Liver (tissue), 9 donors: ENCODE results near the gene SPATS1. TPM values are rescaled to one million over a fixed set of nuclear protein-coding genes. Genes with fewer than 3 reads are reported as not detected.

Experiments used
- DNase-seq: peaks from one replicate; pipeline ENCODE4 v3.0.0-alpha.2; 2017; ENCODE audit warnings: low spot score
- H3K27ac ChIP-seq, 2 donors: one replicate each; pipeline ENCODE4 v1.7.0; 2013; ENCODE audit warnings: inconsistent platforms in 2 of 2, low read length in 2 of 2, control low read depth in 1 of 2, low read depth in 1 of 2, mild to moderate bottlenecking in 1 of 2
- H3K27me3 ChIP-seq, 4 donors: one replicate each; pipeline versions ENCODE4 v1.6.1 to v1.7.0; 2013; ENCODE audit warnings: low read length in 3 of 4, inconsistent platforms in 1 of 4, mild to moderate bottlenecking in 1 of 4, moderate library complexity in 1 of 4; ENCODE audit not compliant: control insufficient read depth in 4 of 4, insufficient read depth in 4 of 4
- H3K36me3 ChIP-seq, 4 donors: one replicate each; pipeline versions ENCODE4 v1.6.1 to v1.7.0; 2013; ENCODE audit warnings: low read length in 3 of 4, mild to moderate bottlenecking in 3 of 4, low read depth in 1 of 4, moderate library complexity in 1 of 4; ENCODE audit not compliant: control insufficient read depth in 4 of 4, insufficient read depth in 3 of 4
- H3K4me1 ChIP-seq, 4 donors: one replicate each; pipeline versions ENCODE4 v1.6.1 to v1.7.0; 2013; ENCODE audit warnings: low read length in 3 of 4, mild to moderate bottlenecking in 3 of 4, moderate library complexity in 1 of 4; ENCODE audit not compliant: control insufficient read depth in 4 of 4, insufficient read depth in 4 of 4
- H3K4me3 ChIP-seq, 3 donors: one replicate each; pipeline versions ENCODE4 v1.6.1 to v1.7.0; 2013; ENCODE audit warnings: low read length in 3 of 3, control low read depth in 1 of 3, low read depth in 1 of 3, mild to moderate bottlenecking in 1 of 3
- H3K9ac ChIP-seq, 2 donors: one replicate each; pipeline ENCODE4 v1.7.0; 2013; ENCODE audit warnings: low read length in 2 of 2, mild to moderate bottlenecking in 2 of 2, moderate library complexity in 2 of 2, control low read depth in 1 of 2, low read depth in 1 of 2
- H3K9me3 ChIP-seq, 4 donors: one replicate each; pipeline versions ENCODE4 v1.6.1 to v1.7.0; 2013; ENCODE audit warnings: low read length in 3 of 4; ENCODE audit not compliant: control insufficient read depth in 4 of 4
- ATF3 ChIP-seq: IDR thresholded peaks from 2 replicates; pipeline ENCODE4 v1.6.1; 2016; ENCODE audit warnings: antibody characterized with exemption
- CTCF ChIP-seq: fragments of 150-350 bp; IDR thresholded peaks from 2 replicates; pipeline ENCODE4 v1.5.1; 2017; ENCODE audit warnings: improper control_type of control experiment, low read depth, low read length; ENCODE audit not compliant: missing input control
- EGR1 ChIP-seq, 2 donors: IDR thresholded peaks; 2 replicates each; pipeline ENCODE4 v1.6.1; 2016 to 2018; ENCODE audit warnings: antibody characterized with exemption in 2 of 2, low read depth in 2 of 2
- FOXA1 ChIP-seq: IDR thresholded peaks from 2 replicates; pipeline ENCODE4 v1.6.1; 2016; ENCODE audit warnings: antibody characterized with exemption
- FOXA2 ChIP-seq: IDR thresholded peaks from 2 replicates; pipeline ENCODE4 v1.6.1; 2016; ENCODE audit warnings: antibody characterized with exemption
- GABPA ChIP-seq, 2 donors: IDR thresholded peaks in 1 of 2; conservative IDR thresholded peaks in 1 of 2; 2 replicates each; pipeline ENCODE4 v1.6.1; 2016; ENCODE audit warnings: antibody characterized with exemption in 2 of 2, mild to moderate bottlenecking in 1 of 2, moderate library complexity in 1 of 2
- HNF4A ChIP-seq, 2 donors: conservative IDR thresholded peaks; 2 replicates each; pipeline ENCODE4 v1.6.1; 2016; ENCODE audit warnings: antibody characterized with exemption in 2 of 2, mild to moderate bottlenecking in 2 of 2
- HNF4G ChIP-seq: IDR thresholded peaks from 2 replicates; pipeline ENCODE4 v1.6.1; 2016; ENCODE audit warnings: antibody characterized with exemption
- JUND ChIP-seq, 2 donors: IDR thresholded peaks; 2 replicates each; pipeline ENCODE4 v1.6.1; 2016; ENCODE audit warnings: antibody characterized with exemption in 2 of 2
- MAX ChIP-seq: IDR thresholded peaks from 2 replicates; pipeline ENCODE4 v1.6.1; 2016; ENCODE audit warnings: antibody characterized with exemption
- NR2F2 ChIP-seq: IDR thresholded peaks from 2 replicates; pipeline ENCODE4 v1.6.1; 2016; ENCODE audit warnings: antibody characterized with exemption
- RAD21 ChIP-seq, 2 donors: IDR thresholded peaks; 2 replicates each; pipeline ENCODE4 v1.6.1; 2016; ENCODE audit warnings: antibody characterized with exemption in 2 of 2, mild to moderate bottlenecking in 2 of 2
- REST ChIP-seq: IDR thresholded peaks from 2 replicates; pipeline ENCODE4 v1.6.1; 2016; ENCODE audit warnings: antibody characterized with exemption, mild to moderate bottlenecking
- RXRA ChIP-seq, 2 donors: IDR thresholded peaks; 2 replicates each; pipeline ENCODE4 v1.6.1; 2017 to 2018; ENCODE audit warnings: antibody characterized with exemption in 2 of 2, mild to moderate bottlenecking in 1 of 2
- SP1 ChIP-seq: IDR thresholded peaks from 2 replicates; pipeline ENCODE4 v1.6.1; 2018; ENCODE audit warnings: antibody characterized with exemption, mild to moderate bottlenecking
- TAF1 ChIP-seq: conservative IDR thresholded peaks from 2 replicates; pipeline ENCODE4 v1.6.1; 2016; ENCODE audit warnings: antibody characterized with exemption, mild to moderate bottlenecking
- YY1 ChIP-seq: IDR thresholded peaks from 2 replicates; pipeline ENCODE4 v1.6.1; 2016; ENCODE audit warnings: antibody characterized with exemption, mild to moderate bottlenecking
- ZBTB33 ChIP-seq: IDR thresholded peaks from 2 replicates; pipeline ENCODE4 v1.6.1; 2016; ENCODE audit warnings: antibody characterized with exemption
- WGBS: extraction: QIAGEN DNeasy Blood & Tissue Kit; methylation state at CpG from one replicate; pipeline ENCODE4 v1.1.7; 2013; 5-methylcytosine and 5-hydroxymethylcytosine counted together
- polyA plus RNA-seq, 2 donors: library from polyadenylated mRNA; stranded (reverse) in 1 of 2; unstranded in 1 of 2; fragments of 200-250 nt in 1 of 2; fragments of >200 nt in 1 of 2; fragmentation: Nextera tagmentation in 1 of 2; extraction: Ambion mirVana in 1 of 2; gene quantifications; one replicate each; pipeline versions ENCODE4 v1.2.1 to v1.2.3, GENCODE V29; 2013 to 2015
- total RNA-seq, 2 donors: library from RNA; depleted of rRNA; stranded (reverse); fragments of >200 nt; gene quantifications; one replicate each; pipeline ENCODE4 v1.2.3, GENCODE V29; 2014
- donor health status: healthy.
- donor health status: healthy.
- donor health status: healthy.
- donor health status: healthy.
- donor health status: healthy.

The SPATS1 gene
- total and polyA plus RNA-seq, 4 donors, result not detected

- H3K27ac ChIP-seq, result no peak overlapping the region
- no peak for DNase-seq
- no peak for TF ChIP-seq GABPA (IDR thresholded peaks at IDR 0.05 in 1 of 2, conservative IDR thresholded peaks at IDR 0.05 in 1 of 2)
- no peak for TF ChIP-seq HNF4G
- no peak for TF ChIP-seq MAX
- TF ChIP-seq JUND (IDR thresholded peaks at IDR 0.05), result no peak
- no peak for TF ChIP-seq ZBTB33
- TF ChIP-seq YY1, result no peak
- TF ChIP-seq HNF4A (conservative IDR thresholded peaks at IDR 0.05), result no peak
- no peak for TF ChIP-seq NR2F2
- no peak for TF ChIP-seq RXRA (IDR thresholded peaks at IDR 0.05)
- TF ChIP-seq RAD21 (IDR thresholded peaks at IDR 0.05), result no peak
- TF ChIP-seq FOXA2, result no peak
- no peak for TF ChIP-seq FOXA1
- no peak for TF ChIP-seq CTCF
- TF ChIP-seq ATF3, result no peak
- TF ChIP-seq EGR1 (IDR thresholded peaks at IDR 0.05; ENCODE audit: low read depth in 2 of 2), result no peak
- TF ChIP-seq TAF1, result no peak
- no peak for TF ChIP-seq REST
- no peak for TF ChIP-seq SP1
- WGBS, result 77% methylated on average over 4 of the region's 4 CpGs
- H3K4me3 ChIP-seq, result no peak overlapping the region
- no peak overlapping the region for H3K9ac ChIP-seq
- H3K36me3 ChIP-seq, result no peaks in the 10 kb centered on the region
- peaks cover 0 to 16% (median 8%) of the 10 kb centered on the region in 4 donors for H3K27me3 ChIP-seq
- peaks cover 7 to 12% (median 8%) of the 10 kb centered on the region in 4 donors for H3K4me1 ChIP-seq
- no peaks in the 10 kb centered on the region for H3K9me3 ChIP-seq
Measured at GRCh38 chr6:44292661-44293365, 49.6 kb upstream of the SPATS1 start.
